ENCODE measurements around the gene GHDC.

Gene GHDC

DNA sequence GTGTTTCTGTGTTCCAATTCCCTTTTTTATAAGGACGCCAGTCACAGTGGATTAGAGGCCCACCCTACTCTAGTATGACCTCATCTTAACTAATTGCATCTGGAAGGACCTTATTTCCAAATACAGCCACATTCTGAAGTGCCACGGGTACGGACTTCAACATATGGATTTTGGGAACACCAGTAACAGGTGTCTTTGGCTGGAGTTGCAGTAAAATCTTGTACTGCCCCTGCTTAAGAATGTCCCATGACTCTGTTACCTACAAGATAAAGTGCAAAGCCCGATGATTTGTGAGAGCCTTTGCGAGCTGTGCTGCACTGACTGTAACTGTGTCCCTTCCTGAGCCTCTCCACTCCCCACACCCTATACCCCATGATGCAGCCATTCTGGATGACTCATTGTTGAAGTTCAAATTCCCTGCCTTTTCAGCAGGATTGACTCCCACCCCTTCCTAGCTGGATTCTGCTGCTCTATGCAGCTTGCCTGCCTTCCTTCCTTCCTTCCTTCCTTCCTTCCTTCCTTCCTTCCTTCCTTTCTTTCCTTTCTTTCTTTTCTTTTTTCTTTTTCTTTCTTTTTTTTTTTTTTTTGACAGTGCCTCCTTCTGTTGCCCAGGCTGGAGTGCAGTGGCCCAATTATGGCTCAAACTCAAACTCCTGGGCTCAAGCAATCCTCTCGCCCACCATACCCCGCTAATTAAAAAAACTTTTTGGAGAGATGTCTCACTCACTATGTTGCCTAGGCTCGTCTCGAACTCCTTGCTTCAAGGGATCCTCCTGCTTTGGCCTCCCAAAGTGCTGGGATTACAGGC lies 11.2 kb downstream of the GHDC start:
- no peak for DNase-seq

DNA sequence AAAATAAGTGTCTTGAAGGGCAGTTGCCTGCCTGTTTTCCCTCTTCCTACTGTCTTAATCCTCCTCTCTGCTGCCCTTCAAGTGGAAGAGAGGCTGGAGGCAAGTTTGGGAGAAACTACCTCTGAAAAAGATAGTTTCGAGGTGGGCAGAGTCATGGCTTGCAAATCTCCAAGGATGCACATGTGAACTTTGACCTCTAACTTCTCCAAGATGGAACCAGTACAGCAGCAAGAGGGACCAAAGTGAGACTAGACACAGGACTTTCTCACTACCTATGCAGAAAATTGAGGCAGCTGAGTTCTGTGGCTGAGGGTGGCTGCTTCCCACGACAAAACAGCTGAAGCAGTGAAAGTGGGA lies 12.5 kb downstream of the GHDC start:
- DNase-seq = no peak

DNA sequence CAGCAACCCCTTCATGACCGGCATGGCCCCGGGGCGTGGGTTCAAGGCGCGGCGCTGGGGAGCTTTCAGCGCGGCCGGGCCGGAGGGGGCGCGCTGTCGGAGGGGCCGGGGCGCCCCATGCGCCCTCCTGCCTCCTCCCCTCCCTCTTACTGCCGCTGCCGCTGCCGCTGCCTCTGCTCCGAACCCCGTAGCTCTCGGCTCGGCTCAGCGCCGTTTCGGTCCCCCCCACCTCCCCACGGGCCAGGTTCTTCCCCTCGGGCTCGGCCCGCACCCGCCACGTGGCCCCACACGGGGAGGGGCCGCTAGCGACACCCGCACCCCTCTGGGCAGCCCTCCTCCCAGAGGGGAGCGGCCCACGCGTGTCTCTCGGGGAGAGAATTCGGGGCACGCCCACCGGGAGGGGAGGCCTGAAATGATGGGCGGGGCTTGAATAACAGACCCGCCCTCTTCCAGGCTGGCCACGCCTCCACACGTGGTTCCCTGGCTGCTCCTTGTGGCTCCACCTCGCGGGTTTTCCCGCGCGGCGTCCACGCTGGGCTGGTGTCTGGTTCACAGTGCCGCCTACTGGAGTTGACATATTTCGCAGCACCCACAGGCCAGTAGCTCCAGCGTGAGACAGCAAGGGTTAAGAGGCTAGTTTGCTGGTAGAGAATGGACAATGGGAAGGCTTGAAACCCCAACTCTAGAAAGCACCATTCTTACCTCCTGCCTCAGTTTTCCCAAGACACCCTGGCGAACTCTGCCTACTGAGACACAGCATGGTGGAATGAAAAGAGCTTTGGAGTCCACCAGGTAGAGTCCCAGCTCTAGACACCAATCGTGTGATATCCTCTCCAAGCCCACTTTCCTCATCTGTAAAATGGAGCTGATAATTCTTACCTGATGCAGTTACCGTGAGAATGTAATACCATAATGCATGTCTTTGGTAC lies 13.1 kb downstream of the GHDC start, which contains the start of gene KCNH4:
KCNH4 (minus strand) TSS at position 221 of the 929 bp plus-strand sequence; CDS start at position 24, 197 bp downstream.
- DNase-seq = peak; percentile 95

DNA sequence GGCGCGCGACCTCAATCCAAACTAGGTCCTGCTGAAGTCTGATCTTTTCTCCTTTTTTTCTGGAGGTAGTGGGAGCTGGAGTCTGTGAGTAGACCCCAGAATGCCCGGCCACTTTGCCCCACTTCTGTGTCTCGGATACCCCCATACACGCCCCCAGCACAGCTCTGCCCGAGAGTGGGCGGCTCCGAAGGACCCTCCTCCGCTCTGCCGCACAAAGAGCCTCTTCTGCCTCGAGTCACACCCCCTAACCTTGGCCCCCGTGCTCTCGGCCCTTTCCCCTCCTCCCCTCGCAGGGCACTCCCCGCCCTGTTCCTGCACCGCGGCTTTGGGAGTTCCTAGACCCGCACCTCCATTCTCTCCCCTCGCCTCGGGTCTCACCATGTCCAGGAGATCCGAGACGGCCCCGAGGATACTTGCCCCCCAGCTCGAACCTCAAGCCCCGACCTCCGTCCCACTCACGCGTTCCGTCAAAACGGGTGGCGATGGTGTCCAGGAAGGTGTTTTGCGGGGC lies 13.8 kb downstream of the GHDC start:
- DNase-seq = no peak

DNA sequence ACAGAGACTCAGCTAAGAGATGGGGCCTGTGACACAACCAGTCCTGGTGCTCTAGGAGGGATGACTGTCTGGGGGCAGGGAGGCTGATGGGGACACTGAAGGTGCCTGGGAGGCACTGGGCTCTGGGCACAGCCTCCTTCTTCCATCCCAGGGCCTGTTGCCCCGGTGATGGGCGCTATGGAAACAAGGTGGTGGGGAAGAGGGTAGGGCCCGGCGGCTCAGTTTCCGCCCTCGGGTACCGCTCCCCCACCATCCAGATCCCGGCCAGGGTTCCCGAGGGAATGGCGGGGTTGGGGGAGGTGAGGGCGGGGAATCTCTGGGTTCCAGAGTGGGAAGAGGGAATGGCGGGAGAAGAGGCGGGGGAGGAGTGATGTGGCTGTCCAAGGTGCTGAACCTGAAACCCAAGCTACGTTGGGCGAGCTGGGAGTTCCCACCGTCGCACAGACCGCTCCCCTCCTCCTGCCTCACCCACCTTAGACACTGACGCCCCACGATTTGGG lies 14.3 kb downstream of the GHDC start:
- peak; percentile 52 for DNase-seq

DNA sequence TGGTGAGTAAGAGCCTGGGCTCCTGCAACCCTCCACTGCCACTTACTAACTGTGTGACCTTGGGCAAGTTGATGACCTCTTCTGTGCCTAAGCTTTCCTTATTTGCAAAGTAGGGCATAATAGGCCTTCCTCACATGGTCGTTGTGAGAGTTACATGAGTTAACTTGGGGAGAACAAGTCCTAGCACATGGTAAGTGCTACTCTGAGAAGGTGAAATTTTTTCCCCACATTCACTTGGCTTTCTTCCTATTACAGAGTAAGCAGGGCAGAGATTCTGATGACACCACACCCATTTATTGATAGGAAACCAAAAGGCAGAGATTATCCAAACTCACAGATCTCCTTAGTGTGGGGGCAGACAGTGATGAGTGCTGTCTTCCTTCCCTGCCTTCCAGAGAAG lies 15.0 kb downstream of the GHDC start:
- DNase-seq = no peak

DNA sequence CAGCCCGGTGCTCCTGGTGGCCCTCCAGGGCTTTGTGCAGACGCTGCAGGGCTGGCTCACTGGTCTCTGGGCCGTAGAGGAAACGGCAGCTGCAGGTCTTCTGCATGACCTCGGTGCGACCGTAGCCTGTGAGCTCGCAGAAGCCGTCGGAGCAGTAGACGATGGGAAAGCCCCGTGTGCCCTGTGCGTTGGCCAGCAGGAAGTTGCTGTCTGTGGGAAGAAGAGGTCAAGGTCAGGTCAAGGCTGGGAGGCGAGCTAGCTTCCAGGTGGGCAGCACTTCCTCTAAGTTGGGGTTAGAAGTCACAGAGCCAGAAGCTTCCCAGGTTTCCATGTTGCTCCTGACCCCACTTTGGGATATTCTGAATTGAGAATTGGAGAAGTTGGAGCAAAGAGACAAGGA lies 15.5 kb downstream of the GHDC start:
- DNase-seq = peak; percentile 35

DNA sequence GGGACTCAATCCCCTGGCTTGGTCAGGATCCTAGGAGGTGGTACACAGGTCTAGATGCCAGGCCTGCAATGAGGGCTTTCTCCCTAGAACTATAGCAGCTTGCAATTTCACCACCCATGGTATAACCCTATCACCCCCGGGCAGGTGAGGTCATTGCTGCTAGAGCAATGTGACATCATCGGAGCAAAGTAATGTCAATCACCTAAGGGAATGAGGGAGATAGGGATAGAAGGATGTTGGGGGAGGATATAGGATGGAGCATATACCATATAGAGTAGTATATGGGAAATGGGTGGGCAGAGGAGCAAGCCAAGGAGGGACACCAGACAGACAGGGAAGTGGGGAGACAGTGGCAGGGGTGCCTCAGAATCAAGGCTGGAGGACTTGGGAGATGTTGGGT lies 16.6 kb downstream of the GHDC start:
- DNase-seq = no peak

DNA sequence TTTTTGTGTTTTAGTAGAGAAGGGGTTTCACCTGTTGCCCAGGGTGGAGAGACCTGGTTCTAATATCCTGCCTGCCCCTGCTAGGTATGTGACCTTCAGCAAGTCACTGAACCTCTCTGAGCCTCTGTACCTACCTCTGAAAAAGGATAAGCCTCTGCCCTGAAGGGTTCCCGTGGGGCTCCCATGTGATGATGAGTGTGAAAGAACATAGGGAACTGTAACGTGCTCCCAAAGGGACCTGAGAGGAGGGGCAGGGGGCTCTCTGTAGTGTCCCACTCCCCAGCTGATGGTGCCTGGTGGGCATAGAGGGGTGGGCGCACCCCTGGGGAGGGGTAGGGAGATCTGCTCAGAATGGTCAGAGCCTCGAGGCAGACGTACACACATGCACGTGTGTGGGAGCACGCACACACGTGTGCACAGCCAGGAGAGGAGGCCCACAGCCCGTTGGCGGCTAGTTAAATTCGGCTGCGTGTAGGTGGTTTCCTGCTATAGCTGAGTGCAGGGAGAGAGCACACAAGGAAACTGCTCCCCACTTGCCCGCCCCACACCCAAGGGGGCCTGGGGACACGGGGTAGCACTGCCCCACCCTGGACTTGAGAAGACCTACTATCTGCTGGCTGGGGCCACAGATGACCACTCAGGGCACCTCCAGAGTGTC lies 20.0 kb downstream of the GHDC start:
- no peak for DNase-seq

DNA sequence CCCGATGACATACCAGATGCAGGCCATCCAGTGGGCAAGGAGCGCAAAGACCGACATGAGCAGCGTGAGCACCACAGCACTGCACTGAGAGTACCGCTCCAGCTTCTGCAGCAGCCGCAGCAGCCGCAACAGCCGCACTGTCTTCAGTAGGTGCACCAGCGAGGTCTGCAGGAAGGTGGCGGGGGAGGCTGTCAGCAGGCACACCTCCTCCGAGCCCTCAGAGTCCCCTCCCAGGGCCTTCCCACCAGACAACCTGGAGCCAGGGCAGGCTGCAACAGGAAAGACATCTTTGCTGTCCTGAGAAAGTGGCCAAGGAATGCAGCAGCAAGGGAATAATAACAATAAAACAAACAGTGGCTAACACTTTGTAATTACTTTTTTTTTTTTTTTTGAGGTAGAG lies 22.5 kb downstream of the GHDC start:
- no peak for DNase-seq

DNA sequence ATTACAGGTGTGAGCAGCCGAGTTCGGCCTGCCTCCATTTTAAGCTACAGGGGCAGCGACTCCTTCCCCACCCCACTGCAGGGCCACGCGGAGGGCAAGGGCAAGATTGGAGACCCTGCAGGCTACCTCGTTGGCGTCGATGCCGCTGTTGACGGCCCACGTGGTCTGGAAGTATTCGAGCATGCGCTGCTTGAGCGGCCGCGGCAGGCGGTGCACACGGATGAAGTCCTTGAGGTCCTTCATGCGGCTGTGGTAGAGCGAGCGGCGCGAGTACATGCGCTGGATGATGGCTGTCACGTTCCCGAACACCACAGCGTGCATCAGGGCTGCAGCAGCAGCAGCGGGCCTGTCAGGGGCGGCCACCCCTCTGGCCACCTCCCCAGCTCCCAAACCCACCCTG lies 24.9 kb downstream of the GHDC start:
- no peak for DNase-seq

DNA sequence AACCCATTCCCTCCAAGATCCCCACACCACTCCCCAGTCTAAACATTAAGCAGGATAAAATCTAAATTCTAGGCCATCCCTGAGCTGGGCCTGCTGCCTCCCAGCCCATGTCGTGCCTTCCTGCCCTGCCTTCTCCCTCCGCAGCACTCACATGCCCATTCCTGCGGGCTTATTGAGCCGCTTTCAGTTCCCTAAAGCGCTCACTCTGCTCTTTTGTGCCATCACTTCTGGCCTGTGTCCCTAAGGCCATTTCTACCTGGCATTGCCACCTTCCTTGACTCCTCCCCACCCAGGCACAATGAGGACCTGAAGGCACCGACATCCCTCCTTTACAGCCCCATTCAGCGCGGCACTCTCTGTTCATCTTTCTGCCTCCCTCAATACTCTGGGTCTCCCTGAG lies 26.5 kb downstream of the GHDC start:
- no peak for DNase-seq

DNA sequence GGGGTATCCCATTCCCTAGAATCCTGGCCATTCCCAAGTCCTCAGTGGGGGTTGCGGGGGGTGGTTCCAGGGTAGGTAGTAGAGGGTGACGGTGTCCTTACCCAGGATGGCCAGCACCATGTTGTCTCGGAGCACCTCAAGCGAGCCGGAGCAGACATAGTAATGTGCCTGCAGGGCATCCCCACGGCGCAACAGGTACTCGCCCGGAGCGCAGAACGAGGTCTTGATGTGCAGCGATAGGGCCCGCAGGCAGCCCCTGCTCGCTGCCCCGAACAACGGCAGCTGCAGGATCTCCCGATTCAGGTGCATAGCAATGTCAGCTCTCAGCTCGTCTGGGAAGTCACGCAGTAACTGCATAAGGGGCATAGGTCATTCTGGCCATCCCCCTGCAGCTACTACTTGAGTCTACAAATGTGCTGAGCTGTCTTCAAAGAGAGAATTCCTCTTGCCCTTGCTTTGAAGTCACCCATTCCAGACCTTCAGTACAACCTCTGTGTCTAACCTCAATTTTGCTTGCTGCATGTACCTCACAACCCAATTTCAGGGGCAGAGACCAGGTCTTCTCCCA lies 28.0 kb downstream of the GHDC start:
- DNase-seq = no peak

DNA sequence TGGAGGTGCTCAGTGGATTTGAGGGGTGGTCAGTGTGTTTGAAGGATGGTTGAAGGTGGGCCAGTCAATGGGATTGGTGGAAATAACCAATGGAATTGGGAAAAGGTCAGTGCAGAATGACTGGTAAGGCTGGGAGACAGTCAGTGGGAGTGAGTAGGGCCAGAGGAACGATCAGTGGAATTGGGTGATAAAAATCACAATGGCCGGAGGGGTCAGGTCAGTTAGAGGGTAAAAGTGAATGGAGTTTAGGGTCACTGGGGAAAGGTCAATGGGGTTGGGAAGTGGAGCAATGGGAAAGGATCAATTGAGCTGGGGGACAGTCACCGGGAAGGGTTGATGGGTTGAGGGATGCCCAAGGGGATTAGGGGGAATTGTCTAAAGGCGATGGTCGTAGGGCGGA lies 28.5 kb downstream of the GHDC start:
- no peak for DNase-seq

DNA sequence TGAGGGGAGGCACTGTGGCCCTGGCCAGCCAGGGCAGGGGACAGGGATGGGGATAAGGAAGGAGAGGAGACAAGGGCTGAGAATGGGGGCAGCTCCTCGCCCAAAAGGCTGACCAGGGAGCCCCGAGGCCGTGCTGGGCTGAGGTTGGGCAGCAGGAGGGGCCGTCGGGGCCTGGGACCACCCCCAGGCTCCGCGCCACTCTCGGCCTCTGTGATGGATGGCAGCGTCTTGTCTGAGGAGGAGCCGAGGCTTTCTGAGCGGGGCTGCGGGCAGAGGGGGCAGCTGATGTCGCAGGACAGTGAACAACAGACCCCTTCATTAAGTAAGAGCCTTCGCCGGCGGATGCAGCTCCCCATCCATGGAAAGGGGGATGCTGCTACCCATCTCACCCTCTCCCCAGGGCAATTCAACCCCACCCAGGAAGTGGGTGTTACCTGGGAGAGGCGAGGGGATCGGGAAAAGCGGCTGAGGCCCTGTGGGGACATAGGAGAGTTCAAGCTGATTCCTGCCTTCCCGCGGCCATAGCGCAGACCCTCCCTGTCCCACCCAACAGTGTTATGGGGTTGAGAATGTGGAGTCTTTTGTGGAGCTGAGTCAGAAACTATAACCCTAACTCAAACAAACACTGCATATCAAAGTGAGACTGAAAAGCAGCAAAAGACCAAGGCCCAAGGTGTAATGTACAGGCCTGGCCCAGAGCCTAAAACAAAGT lies 30.4 kb downstream of the GHDC start:
- no peak for DNase-seq

DNA sequence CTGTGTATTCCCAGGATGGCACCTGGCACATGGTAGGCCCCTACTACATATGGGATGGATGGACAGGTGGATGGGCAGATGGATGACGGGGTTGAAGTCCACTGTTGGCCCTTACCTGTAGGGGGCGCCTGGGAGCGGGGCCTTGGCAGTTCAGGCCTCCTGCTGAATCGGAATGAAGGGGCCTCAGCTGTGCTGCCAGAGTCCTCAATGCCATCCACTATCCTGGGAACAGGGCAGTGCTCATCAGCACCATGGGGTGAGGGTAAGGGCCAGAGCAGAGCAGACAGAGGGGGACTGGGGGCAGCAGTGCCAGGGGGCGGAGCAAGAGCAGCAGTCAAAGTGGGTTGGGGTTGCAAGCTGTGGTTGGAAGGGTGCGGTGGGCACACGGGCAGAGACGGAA lies 31.2 kb downstream of the GHDC start:
- peak; percentile 84 for DNase-seq

DNA sequence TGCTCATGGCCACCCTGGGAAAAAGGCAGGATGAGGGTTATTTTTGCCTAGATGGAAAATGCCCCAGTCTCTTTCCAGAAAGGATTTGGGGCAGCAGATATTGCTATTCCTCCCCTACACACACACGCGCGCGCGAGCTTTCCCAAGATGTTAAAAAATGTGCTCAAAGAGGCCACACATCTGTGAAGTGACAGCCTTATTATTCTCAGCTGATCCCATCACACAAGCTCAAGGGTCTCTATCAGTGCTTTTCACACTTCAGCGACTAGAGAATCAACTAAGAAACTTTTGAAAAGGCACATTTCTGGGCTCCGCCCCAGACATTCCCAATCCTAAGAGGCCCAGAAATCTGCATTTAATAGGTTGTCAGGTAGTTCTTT lies 33.8 kb downstream of the GHDC start:
- no peak for DNase-seq

DNA sequence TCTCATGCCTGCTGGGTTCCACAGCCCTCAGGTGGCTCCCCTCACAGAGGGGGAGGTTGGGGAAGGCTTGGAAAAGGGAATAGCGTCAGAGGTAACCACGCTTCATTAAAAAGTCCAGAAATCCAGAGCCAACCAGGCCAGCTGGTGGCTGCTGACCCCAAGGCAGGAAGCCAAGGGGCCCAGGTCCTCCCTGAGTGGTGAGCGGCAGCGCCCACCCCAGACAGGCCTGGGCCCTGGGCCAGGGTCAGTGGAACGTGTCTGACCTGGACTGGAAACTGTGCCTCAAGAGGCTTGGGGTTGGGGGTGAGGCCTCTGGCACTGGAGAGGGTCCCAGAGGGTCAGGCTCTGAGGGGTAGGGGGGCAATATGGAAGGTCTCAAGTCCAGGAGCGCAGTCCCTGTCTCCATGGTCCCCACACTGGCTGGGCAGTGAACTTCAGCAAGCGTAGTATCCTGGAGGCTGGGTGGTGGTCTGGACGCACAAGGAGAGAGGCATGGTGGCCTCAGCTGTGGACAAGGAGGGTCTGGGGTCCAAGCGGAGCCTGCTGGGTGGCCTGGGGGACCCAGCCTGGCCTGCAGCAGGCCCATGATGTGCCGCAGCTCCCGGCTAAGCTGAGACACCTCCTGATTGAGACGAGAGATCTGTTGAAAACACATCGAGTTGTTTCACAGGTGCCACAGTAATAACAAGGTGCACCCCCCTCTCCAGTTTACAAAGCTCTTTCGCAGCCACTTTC lies 34.3 kb downstream of the GHDC start:
- DNase-seq = no peak

DNA sequence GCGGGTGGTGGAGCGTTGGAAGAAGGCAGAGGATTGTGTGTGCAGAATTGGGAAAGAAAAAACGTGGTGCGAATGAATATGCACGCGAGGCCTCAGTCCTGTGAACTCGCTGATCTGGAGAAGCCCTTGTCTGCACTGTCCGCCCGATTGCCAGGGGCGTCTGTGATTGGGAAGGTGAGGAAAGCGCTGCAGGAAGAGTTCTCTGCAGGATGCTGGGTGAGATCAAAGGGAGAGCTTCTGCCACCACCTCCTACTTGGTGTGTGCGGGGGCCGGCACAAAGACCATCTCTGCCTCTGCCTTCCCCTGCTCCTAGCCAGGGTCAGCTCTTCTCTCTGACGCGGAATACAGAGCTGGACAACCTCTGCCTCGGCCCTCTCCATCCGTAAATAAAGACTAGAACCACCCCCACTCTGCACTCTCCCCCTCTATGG lies 38.7 kb downstream of the GHDC start:
- no peak for DNase-seq

DNA sequence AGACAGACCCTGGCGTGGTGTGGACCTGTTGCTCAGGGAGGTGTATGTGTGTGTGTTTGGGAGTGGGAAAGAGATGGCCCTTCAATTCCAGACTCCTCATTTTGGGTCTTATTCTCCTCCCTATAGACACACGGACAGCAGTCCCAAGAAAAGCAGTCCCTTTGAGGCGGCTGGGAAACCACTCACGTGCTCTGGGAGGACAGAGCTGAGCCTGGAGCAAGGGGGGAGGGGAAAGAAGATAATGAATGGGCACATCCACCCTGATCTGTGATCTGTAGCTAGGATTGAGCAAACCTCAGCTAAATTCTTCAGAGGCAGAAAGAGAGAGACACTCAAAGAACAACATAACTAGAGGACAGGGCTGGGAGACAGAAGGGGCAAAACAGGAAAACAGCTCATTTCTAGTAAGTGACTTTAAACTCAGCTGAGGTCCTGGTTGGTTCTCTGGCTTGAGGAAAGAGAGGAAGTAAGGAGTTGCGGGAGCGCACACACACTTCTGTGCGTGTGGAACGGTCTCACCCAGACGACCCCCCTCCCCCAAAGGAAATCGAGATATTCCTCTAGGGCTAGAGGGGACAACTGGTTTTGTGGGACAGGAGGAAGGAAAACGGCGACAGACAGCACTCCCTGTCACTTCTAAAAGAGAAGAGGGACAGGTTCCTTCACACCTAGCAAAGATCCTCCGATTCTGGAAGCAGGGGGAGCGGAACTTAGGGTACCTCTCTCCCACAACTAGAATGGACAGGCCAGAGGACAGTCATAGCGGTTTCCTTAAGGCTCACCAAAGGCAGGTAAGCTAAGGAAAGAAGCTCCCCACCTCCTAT lies 40.2 kb downstream of the GHDC start:
- DNase-seq = no peak

Measured in stimulated activated CD8-positive, alpha-beta memory T cell treated with anti-CD3 and anti-CD28 coated beads, Interleukin-4, amount 100 ng/mL, for 48 hours (primary cell).